OCI-LY1 (cell line): ENCODE data around the gene LSM2.

Experiments
- H2AFZ ChIP-seq: fragments of 200-600 bp; sonication (generic), shearing (Covaris generic); 2 replicates; pipeline ENCODE4 v1.6.0; 2014; ENCODE audit warnings: antibody characterized with exemption, mild to moderate bottlenecking, low read length
- H3F3A ChIP-seq: fragments of 200-600 bp; sonication (generic), shearing (Covaris generic); 2 replicates; pipeline ENCODE4 v1.6.0; 2014; ENCODE audit warnings: mild to moderate bottlenecking, antibody characterized with exemption, low read length, moderate library complexity; ENCODE audit not compliant: insufficient read depth
- H3K27ac ChIP-seq: fragments of 200-600 bp; sonication (generic); 2 replicates; pipeline ENCODE4 v1.5.1; 2014; ENCODE audit warnings: low read length, mixed run types, mild to moderate bottlenecking, low read depth; ENCODE audit not compliant: poor library complexity, severe bottlenecking
- H3K27me3 ChIP-seq: fragments of 200-600 bp; sonication (generic); 2 replicates; pipeline ENCODE4 v1.6.0; 2014; ENCODE audit warnings: antibody characterized with exemption, mild to moderate bottlenecking, low read length, moderate library complexity; ENCODE audit not compliant: insufficient read depth
- H3K36me3 ChIP-seq: fragments of 200-600 bp; sonication (generic); 2 replicates; pipeline ENCODE4 v1.6.1; 2014; ENCODE audit warnings: mild to moderate bottlenecking, antibody characterized with exemption, low read length, moderate library complexity, mixed read lengths; ENCODE audit not compliant: insufficient read depth
- H3K4me1 ChIP-seq: fragments of 200-600 bp; sonication (generic); 2 replicates; pipeline ENCODE4 v1.5.1; 2014; ENCODE audit warnings: mild to moderate bottlenecking, low read length, moderate library complexity; ENCODE audit not compliant: insufficient read depth, severe bottlenecking
- H3K4me2 ChIP-seq: fragments of 200-600 bp; sonication (generic), shearing (Covaris generic); 2 replicates; pipeline ENCODE4 v1.6.1; 2014; ENCODE audit warnings: low read length
- H3K4me3 ChIP-seq: fragments of 200-600 bp; sonication (generic); 2 replicates; pipeline ENCODE4 v1.5.1; 2014; ENCODE audit warnings: low read length, low read depth, mild to moderate bottlenecking, mixed read lengths; ENCODE audit not compliant: poor library complexity, severe bottlenecking
- H3K79me2 ChIP-seq: fragments of 200-600 bp; shearing (Covaris generic); 2 replicates; pipeline ENCODE4 v1.6.1; 2016; ENCODE audit warnings: mixed run types, low read length, mixed read lengths; ENCODE audit not compliant: insufficient read depth
- H3K9ac ChIP-seq: fragments of 200-600 bp; sonication (generic), shearing (Covaris generic); 2 replicates; pipeline ENCODE4 v1.6.1; 2014; ENCODE audit warnings: mild to moderate bottlenecking, low read length, mixed read lengths
- H3K9me2 ChIP-seq: fragments of 200-600 bp; sonication (generic), shearing (Covaris generic); 2 replicates; pipeline ENCODE4 v1.6.1; 2014; ENCODE audit warnings: low read depth, mild to moderate bottlenecking, low read length, mixed read lengths
- H3K9me3 ChIP-seq: fragments of 200-600 bp; shearing (Covaris generic); 2 replicates; pipeline ENCODE4 v1.6.1; 2014; ENCODE audit warnings: low read length, mixed read lengths
- H4K20me1 ChIP-seq: fragments of 200-600 bp; sonication (generic), shearing (Covaris generic); 2 replicates; pipeline ENCODE4 v1.6.0; 2016; ENCODE audit warnings: mild to moderate bottlenecking, low read length; ENCODE audit not compliant: insufficient read depth
- EZH2 ChIP-seq: fragments of 200-600 bp; sonication (generic), shearing (Covaris generic); IDR thresholded peaks from 2 replicates; pipeline ENCODE4 v1.8.0; 2017; ENCODE audit warnings: borderline replicate concordance, mixed run types, mild to moderate bottlenecking, antibody characterized with exemption, low read length, moderate library complexity, mixed read lengths
- TF ChIP-seq, protein P1 (sequence below): fragments of 200-600 bp; sonication (generic), shearing (Covaris generic); IDR thresholded peaks from 2 replicates; pipeline ENCODE4 v1.5.1; 2017; ENCODE audit warnings: mild to moderate bottlenecking, antibody characterized with exemption, low read length, moderate library complexity, mixed read lengths

The LSM2 gene

DNA sequence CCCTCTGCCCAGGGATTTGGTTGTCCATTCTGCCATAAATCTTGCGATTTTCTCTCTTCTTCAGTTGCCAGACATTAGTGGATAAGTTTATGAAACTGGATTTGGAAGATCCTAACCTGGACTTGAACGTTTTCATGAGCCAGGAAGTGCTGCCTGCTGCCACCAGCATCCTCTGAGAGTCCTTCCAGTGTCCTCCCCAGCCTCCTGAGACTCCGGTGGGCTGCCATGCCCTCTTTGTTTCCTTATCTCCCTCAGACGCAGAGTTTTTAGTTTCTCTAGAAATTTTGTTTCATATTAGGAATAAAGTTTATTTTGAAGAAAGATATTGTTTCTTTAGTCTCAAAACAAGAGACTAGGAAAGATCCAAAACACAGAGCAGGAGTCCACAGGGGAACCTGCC lies 44.4 kb downstream of the LSM2 start, which contains the start of gene SAPCD1:
TSS of gene SAPCD1 (plus strand) at position 301 of the 400 bp plus-strand sequence. CDS start 399 bp downstream, outside the sequence.
- Histone ChIP-seq H3K9ac (no peak within 1 kb of the TSS), H3K79me2 (no peaks in the 10 kb centered on the region), H3K4me2 (no peak within 1 kb of the TSS), H3K4me1 (no peaks in the 10 kb centered on the region), H4K20me1 (no peaks in the 10 kb centered on the region), H3K27me3 (no peaks in the 10 kb centered on the region), H3K9me2 (no peaks in the 10 kb centered on the region), H3K27ac (no peak within 1 kb of the TSS), H3K9me3 (no peaks in the 10 kb centered on the region), H3K36me3 (peaks cover 70% of the 10 kb centered on the region), H3K4me3 (no peak within 1 kb of the TSS), H3F3A (no peaks in the 10 kb centered on the region), H2AFZ (no peak within 1 kb of the TSS)
- TF ChIP-seq, protein P1, sequence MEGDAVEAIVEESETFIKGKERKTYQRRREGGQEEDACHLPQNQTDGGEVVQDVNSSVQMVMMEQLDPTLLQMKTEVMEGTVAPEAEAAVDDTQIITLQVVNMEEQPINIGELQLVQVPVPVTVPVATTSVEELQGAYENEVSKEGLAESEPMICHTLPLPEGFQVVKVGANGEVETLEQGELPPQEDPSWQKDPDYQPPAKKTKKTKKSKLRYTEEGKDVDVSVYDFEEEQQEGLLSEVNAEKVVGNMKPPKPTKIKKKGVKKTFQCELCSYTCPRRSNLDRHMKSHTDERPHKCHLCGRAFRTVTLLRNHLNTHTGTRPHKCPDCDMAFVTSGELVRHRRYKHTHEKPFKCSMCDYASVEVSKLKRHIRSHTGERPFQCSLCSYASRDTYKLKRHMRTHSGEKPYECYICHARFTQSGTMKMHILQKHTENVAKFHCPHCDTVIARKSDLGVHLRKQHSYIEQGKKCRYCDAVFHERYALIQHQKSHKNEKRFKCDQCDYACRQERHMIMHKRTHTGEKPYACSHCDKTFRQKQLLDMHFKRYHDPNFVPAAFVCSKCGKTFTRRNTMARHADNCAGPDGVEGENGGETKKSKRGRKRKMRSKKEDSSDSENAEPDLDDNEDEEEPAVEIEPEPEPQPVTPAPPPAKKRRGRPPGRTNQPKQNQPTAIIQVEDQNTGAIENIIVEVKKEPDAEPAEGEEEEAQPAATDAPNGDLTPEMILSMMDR = no peak
- TF ChIP-seq EZH2 = no peak

DNA sequence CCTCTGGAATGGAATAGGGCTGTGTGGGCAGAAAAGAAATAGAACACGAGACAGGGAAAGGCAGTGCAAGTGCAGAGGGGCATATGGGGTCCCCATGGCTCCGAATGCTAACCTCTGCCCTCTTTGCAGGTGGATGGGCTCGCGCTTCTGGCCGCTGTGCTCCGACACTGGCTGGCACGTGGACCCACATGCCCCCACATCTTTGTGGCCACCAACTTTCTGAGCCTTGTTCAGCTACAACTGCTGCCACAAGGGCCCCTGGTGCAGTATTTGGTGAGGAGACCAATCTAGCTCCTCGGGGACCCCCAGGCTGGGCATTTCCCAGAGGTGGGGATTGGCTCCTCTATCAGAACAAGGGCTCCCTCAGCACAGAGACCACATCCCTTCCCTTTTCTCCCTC lies 45.4 kb downstream of the LSM2 start:
- Histone ChIP-seq H4K20me1 (no peaks in the 10 kb centered on the region), H3K4me1 (no peaks in the 10 kb centered on the region), H3K79me2 (no peaks in the 10 kb centered on the region), H3K4me3 (no peak overlapping the region), H3K36me3 (peaks cover 70% of the 10 kb centered on the region), H3K9me3 (no peaks in the 10 kb centered on the region), H3K9me2 (no peaks in the 10 kb centered on the region), H2AFZ (no peak overlapping the region), H3K9ac (no peak overlapping the region), H3K4me2 (no peak overlapping the region), H3K27me3 (no peaks in the 10 kb centered on the region), H3K27ac (no peak overlapping the region), H3F3A (no peaks in the 10 kb centered on the region)
- TF ChIP-seq EZH2 = no peak
- TF ChIP-seq, protein P1 = no peak

DNA sequence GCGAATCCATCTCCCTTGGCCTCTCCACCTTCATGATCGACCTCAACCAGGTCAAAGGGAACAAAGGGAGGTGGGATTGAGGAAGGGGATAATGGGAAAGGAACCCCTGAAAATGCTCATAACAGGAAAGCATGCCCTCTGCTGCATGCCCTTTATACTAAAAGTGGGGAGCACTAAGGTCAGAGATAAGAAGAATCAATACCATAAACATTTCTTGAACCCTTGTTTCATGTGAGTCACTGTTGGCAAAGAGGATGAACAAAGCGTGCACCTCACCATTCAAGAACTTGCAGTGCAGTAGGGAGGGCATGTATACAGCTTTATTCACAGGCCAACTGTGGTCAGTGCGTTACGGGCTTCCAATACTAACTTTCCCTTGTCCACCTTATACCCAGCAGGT lies 46.0 kb downstream of the LSM2 start:
- Histone ChIP-seq H2AFZ (no peak overlapping the region), H3K27me3 (no peaks in the 10 kb centered on the region), H3K4me2 (no peak overlapping the region), H3K4me1 (no peaks in the 10 kb centered on the region), H4K20me1 (no peaks in the 10 kb centered on the region), H3K9me3 (no peaks in the 10 kb centered on the region), H3F3A (no peaks in the 10 kb centered on the region), H3K36me3 (peaks cover 70% of the 10 kb centered on the region), H3K27ac (no peak overlapping the region), H3K9me2 (no peaks in the 10 kb centered on the region), H3K9ac (no peak overlapping the region), H3K4me3 (no peak overlapping the region), H3K79me2 (no peaks in the 10 kb centered on the region)
- TF ChIP-seq, protein P1 = no peak
- TF ChIP-seq EZH2 = no peak
